Loucy (cell line): ENCODE data around the gene LHFPL6.

Experiments
- H2AFZ ChIP-seq: fragments of 200-600 bp; sonication (generic); 2 replicates; pipeline ENCODE4 v1.6.0; 2016; ENCODE audit warnings: antibody characterized with exemption, mild to moderate bottlenecking, low read length, moderate library complexity
- H3F3A ChIP-seq: fragments of 200-600 bp; 2 replicates; pipeline ENCODE4 v1.6.0; 2016; ENCODE audit warnings: antibody characterized with exemption, low read depth, mild to moderate bottlenecking
- H3K27me3 ChIP-seq: fragments of 200-600 bp; sonication (generic); 2 replicates; pipeline ENCODE4 v1.6.1; 2014; ENCODE audit warnings: low read length, mild to moderate bottlenecking; ENCODE audit not compliant: insufficient read depth, poor library complexity, severe bottlenecking
- H3K36me3 ChIP-seq: fragments of 200-600 bp; sonication (generic); 2 replicates; pipeline ENCODE4 v1.6.1; 2016; ENCODE audit warnings: low read length; ENCODE audit not compliant: insufficient read depth
- H3K4me1 ChIP-seq: fragments of 200-600 bp; sonication (generic); 2 replicates; pipeline ENCODE4 v1.5.1; 2014; ENCODE audit warnings: low read length, mild to moderate bottlenecking; ENCODE audit not compliant: insufficient read depth, poor library complexity, severe bottlenecking
- H3K4me2 ChIP-seq: fragments of 200-600 bp; sonication (generic); 2 replicates; pipeline ENCODE4 v1.6.0; 2014; ENCODE audit warnings: antibody characterized with exemption, low read length, low read depth, mild to moderate bottlenecking; ENCODE audit not compliant: poor library complexity, severe bottlenecking
- H3K4me3 ChIP-seq: fragments of 200-600 bp; sonication (generic); 2 replicates; pipeline ENCODE4 v1.5.1; 2014; ENCODE audit warnings: low read length, mild to moderate bottlenecking, mixed read lengths; ENCODE audit not compliant: poor library complexity, severe bottlenecking
- H3K79me2 ChIP-seq: fragments of 200-600 bp; sonication (generic); 2 replicates; pipeline ENCODE4 v1.6.1; 2014; ENCODE audit warnings: low read length; ENCODE audit not compliant: insufficient read depth
- H3K9ac ChIP-seq: fragments of 200-600 bp; sonication (generic); 2 replicates; pipeline ENCODE4 v1.6.0; 2014; ENCODE audit warnings: mild to moderate bottlenecking, low read depth, low read length, moderate library complexity; ENCODE audit not compliant: poor library complexity, severe bottlenecking
- H3K9me2 ChIP-seq: fragments of 200-600 bp; sonication (generic); replicated peaks from 2 replicates; pipeline ENCODE4 v1.6.1; 2016; ENCODE audit warnings: low read depth, low read length, mixed read lengths
- H3K9me3 ChIP-seq: fragments of 200-600 bp; sonication (generic); 2 replicates; pipeline ENCODE4 v1.6.1; 2014; ENCODE audit warnings: mild to moderate bottlenecking, antibody characterized with exemption, low read length, low read depth; ENCODE audit not compliant: insufficient read depth
- H4K20me1 ChIP-seq: fragments of 200-600 bp; sonication (generic); 2 replicates; pipeline ENCODE4 v1.6.0; 2014; ENCODE audit warnings: antibody characterized with exemption, low read length, mild to moderate bottlenecking; ENCODE audit not compliant: insufficient read depth, poor library complexity, severe bottlenecking
- EZH2phosphoT487 ChIP-seq: fragments of 200-600 bp; IDR thresholded peaks from 2 replicates; pipeline ENCODE4 v1.6.1; 2018; ENCODE audit warnings: antibody characterized with exemption, mild to moderate bottlenecking, moderate library complexity, borderline replicate concordance
- TF ChIP-seq, protein P1 (sequence below): fragments of 200-600 bp; sonication (generic); conservative IDR thresholded peaks from 2 replicates; pipeline ENCODE4 v1.5.1; 2014; ENCODE audit warnings: mild to moderate bottlenecking, antibody characterized with exemption, low read length

Gene LHFPL6

DNA sequence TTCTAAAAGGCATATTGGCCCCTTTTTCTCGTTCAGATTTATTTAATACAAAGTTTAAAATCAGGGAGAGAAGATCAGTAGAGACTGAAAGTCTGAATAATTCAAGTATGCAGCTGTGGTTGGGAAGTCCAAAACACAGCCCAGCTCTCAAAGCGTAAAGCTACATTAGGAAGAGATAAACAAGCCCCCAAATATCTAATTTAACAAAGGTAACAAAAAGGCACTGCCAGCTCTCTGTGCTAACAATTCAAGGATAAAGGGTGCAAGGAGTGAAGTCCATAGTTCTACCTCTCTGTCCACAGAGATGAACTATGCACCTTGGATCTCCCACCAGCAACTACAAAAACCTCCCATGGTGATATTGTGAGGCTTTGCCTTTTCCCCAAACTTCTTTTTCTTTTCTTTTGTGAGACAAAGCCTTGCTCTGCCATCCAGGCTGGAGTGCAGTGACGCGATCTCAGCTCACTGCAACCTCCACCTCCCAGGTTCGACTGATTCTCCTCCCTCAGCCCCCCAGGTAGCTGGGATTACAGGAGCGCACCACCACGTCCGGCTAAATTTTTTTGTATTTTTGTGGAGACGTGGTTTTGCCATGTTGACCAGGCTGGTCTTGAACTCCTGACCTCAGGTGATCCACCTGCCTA, 104.4 kb downstream of the LHFPL6 start:
- no peak overlapping the region for H3K4me2 ChIP-seq
- H3K9me2 ChIP-seq, result no peaks in the 10 kb centered on the region
- H3F3A ChIP-seq, result no peaks in the 10 kb centered on the region
- H3K36me3 ChIP-seq, result no peaks in the 10 kb centered on the region
- no peaks in the 10 kb centered on the region for H3K79me2 ChIP-seq
- H4K20me1 ChIP-seq, result no peaks in the 10 kb centered on the region
- no peaks in the 10 kb centered on the region for H3K4me1 ChIP-seq
- no peak overlapping the region for H2AFZ ChIP-seq
- no peaks in the 10 kb centered on the region for H3K27me3 ChIP-seq
- H3K9me3 ChIP-seq, result no peaks in the 10 kb centered on the region
- TF ChIP-seq, protein P1, sequence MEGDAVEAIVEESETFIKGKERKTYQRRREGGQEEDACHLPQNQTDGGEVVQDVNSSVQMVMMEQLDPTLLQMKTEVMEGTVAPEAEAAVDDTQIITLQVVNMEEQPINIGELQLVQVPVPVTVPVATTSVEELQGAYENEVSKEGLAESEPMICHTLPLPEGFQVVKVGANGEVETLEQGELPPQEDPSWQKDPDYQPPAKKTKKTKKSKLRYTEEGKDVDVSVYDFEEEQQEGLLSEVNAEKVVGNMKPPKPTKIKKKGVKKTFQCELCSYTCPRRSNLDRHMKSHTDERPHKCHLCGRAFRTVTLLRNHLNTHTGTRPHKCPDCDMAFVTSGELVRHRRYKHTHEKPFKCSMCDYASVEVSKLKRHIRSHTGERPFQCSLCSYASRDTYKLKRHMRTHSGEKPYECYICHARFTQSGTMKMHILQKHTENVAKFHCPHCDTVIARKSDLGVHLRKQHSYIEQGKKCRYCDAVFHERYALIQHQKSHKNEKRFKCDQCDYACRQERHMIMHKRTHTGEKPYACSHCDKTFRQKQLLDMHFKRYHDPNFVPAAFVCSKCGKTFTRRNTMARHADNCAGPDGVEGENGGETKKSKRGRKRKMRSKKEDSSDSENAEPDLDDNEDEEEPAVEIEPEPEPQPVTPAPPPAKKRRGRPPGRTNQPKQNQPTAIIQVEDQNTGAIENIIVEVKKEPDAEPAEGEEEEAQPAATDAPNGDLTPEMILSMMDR, result no peak
- no peak for TF ChIP-seq EZH2phosphoT487
- H3K9ac ChIP-seq, result no peak overlapping the region
- H3K4me3 ChIP-seq, result no peak overlapping the region

DNA sequence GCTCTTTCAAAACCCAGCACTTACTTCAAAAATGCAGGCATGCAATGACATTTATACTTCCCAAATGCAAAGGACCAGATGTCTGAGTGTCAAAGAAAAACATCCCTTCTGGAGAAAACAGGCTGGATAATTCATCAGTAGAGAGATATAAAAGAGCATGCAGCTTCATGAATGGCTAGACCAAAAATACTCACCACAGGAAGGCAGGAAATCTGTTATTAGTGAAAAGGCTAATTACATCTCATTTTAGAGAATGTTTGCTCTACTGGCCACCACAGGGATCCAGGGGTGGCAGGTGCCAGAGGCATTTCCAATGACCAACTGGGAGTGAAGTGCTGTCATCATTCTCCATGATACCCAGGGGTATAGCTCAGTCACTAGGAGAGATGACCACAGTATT, 106.5 kb downstream of the LHFPL6 start:
- H3K79me2 ChIP-seq, result no peaks in the 10 kb centered on the region
- no peak overlapping the region for H3K9ac ChIP-seq
- H3K36me3 ChIP-seq, result no peaks in the 10 kb centered on the region
- H3K4me2 ChIP-seq, result no peak overlapping the region
- H3K9me3 ChIP-seq, result no peaks in the 10 kb centered on the region
- no peak overlapping the region for H3K4me3 ChIP-seq
- no peaks in the 10 kb centered on the region for H3K9me2 ChIP-seq
- H3F3A ChIP-seq, result no peaks in the 10 kb centered on the region
- TF ChIP-seq, protein P1, result no peak
- no peak for TF ChIP-seq EZH2phosphoT487
- H3K4me1 ChIP-seq, result no peaks in the 10 kb centered on the region
- no peaks in the 10 kb centered on the region for H4K20me1 ChIP-seq
- H3K27me3 ChIP-seq, result no peaks in the 10 kb centered on the region
- no peak overlapping the region for H2AFZ ChIP-seq

DNA sequence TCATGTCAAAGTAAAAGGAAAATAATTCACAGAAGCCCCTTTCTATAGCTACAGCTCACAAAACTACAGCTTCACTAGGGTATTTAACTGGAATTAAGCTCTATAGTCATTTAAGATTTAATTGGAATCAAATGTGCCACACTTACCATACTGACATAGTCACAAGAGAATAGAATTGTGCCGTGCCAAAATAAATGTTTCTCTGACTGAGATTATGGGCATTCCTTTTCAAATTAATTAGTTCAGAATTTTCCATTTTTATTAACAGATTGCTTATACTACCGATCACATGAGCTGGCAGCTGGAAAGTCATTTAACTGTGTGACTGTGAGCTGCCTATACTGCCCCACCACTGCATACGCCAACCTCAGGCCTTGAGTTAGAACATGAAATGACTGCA, 108.4 kb downstream of the LHFPL6 start:
- Histone ChIP-seq H3K27me3 (no peaks in the 10 kb centered on the region), H3K9me3 (no peaks in the 10 kb centered on the region), H3F3A (no peaks in the 10 kb centered on the region), H3K4me2 (no peak overlapping the region), H3K4me3 (no peak overlapping the region), H3K36me3 (no peaks in the 10 kb centered on the region), H2AFZ (no peak overlapping the region), H3K9me2 (no peaks in the 10 kb centered on the region), H3K4me1 (no peaks in the 10 kb centered on the region), H3K9ac (no peak overlapping the region), H4K20me1 (no peaks in the 10 kb centered on the region), H3K79me2 (no peaks in the 10 kb centered on the region)
- TF ChIP-seq, protein P1, result no peak
- no peak for TF ChIP-seq EZH2phosphoT487
